Activated B cell treated with CpG ODN at 0.5 μM for 24 hours (primary cell): ENCODE results near the gene CX3CR1. TPM values are rescaled to one million over a fixed set of nuclear protein-coding genes. Genes with fewer than 3 reads are reported as not detected.

Experiments used
- ATAC-seq: fragments of 200-7000 bp; cut with Tn5 transposase; one replicate; pipeline ENCODE4 v1.10.0; 2021; ENCODE audit warnings: low read depth, mild to moderate bottlenecking, moderate library complexity
- CTCF ChIA-PET: fragments of 350-600 bp; sonication (Branson Sonifier 250); formaldehyde crosslinking; loops from one replicate; lab custom pipeline; 2021; ENCODE audit warnings: antibody characterized with exemption; lab: Charles Lee
- POLR2A ChIA-PET: fragments of 350-600 bp; sonication (Branson Sonifier 250); formaldehyde crosslinking; loops from one replicate; lab custom pipeline; 2021; ENCODE audit warnings: antibody characterized with exemption; lab: Charles Lee
- DNase-seq: peaks from one replicate; pipeline ENCODE4 v3.0.0; 2022
- H3K27ac Mint-ChIP-seq: one replicate; pipeline ENCODE4 v1.8.0; 2020; ENCODE audit warnings: mixed read lengths
- H3K27me3 Mint-ChIP-seq: one replicate; pipeline ENCODE4 v1.8.0; 2021; ENCODE audit warnings: mixed read lengths
- H3K36me3 Mint-ChIP-seq: one replicate; pipeline ENCODE4 v1.8.0; 2021; ENCODE audit warnings: low read depth, mixed read lengths
- H3K4me1 Mint-ChIP-seq: one replicate; pipeline ENCODE4 v1.8.0; 2021; ENCODE audit warnings: mixed read lengths
- H3K4me3 Mint-ChIP-seq: one replicate; pipeline ENCODE4 v1.8.0; 2020; ENCODE audit warnings: mild to moderate bottlenecking, mixed read lengths
- H3K9me3 Mint-ChIP-seq: one replicate; pipeline ENCODE4 v1.8.0; 2020; ENCODE audit warnings: mixed read lengths
- CTCF ChIP-seq: fragments of 200-600 bp; IDR thresholded peaks from one replicate; pipeline ENCODE4 v1.8.0; 2022; ENCODE audit warnings: antibody characterized with exemption, mild to moderate bottlenecking
- intact Hi-C: fragments of 100-400 bp; cut with micrococcal nuclease; formaldehyde crosslinking; loops from one replicate; pipeline ENCODE4 v1.15.1; 2024
- total RNA-seq: library from RNA; stranded (reverse); gene quantifications from 2 replicates; pipeline ENCODE4 v1.2.3, GENCODE V29; 2022

CX3CR1 gene
- total RNA-seq, 1 donor from 2014 or later, result 0.38 TPM

DNA sequence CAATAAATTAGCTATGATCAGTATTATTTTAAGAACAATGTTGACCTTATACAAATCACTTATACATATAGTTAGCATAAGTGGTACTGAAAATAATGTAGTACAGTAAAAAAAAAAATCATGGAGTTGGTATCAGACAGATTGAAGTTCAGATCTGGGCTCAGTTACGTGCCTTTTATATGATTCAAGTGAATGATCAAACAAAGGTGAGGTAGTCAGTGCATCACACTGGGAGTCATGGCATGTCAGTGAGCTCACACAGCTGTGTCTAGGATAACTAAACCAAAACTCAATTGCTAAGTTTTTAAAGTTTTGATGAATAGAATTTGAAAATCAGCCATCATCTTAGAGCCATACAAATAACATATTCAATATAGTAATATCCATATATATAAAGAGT is 38.5 kb upstream of the CX3CR1 start:
- DNase-seq (no peak), ATAC-seq (no peak)
- POLR2A ChIA-PET, result no interaction called here
- Mint-ChIP-seq H3K9me3 (peaks cover 10% of the 10 kb centered on the region), H3K27ac (no peak overlapping the region), H3K27me3 (peaks cover 2% of the 10 kb centered on the region), H3K4me3 (no peak overlapping the region), H3K4me1 (no peaks in the 10 kb centered on the region), H3K36me3 (peaks cover 2% of the 10 kb centered on the region)
- CTCF ChIA-PET, result no interaction called here
- intact Hi-C loops, result no loop called here
- no peak for TF ChIP-seq CTCF

DNA sequence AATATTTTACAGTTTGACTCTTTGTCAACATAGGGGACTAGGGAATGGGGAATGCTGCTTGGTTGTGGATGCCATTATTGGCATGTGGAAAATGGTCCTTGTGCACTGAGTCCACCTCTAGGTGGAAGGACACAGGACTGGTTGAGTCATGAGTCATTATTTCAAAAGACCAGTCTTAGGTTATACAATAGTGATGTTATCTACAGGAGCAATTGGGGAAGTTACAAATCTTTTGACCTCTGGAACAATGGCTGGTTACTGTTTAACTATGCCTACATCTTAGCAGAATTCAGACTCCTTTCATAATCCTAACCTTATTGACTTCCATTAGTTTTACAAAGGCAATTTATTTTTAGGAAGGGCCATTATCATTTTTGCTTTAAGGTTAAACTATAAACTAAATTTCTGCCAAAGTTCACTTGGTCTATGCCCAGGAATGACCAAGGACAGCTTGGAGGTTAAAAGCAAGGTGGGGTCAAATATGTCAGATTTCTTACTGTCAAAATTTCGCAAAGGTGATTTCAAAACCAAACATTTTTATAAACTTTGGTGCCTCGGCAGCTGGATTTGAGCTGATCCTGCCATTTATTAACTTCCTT is 37.8 kb upstream of the CX3CR1 start:
- ATAC-seq (no peak), DNase-seq (no peak)
- peaks cover 2% of the 10 kb centered on the region for H3K36me3 Mint-ChIP-seq
- peaks cover 2% of the 10 kb centered on the region for H3K27me3 Mint-ChIP-seq
- H3K27ac Mint-ChIP-seq, result no peak overlapping the region
- intact Hi-C loops, result no loop called here
- CTCF ChIA-PET, result no interaction called here
- peaks cover 10% of the 10 kb centered on the region for H3K9me3 Mint-ChIP-seq
- POLR2A ChIA-PET, result no interaction called here
- no peak for TF ChIP-seq CTCF
- H3K4me1 Mint-ChIP-seq, result no peaks in the 10 kb centered on the region
- no peak overlapping the region for H3K4me3 Mint-ChIP-seq

- TF ChIP-seq CTCF, result no peak
- H3K9me3 Mint-ChIP-seq, result peaks cover 12% of the 10 kb centered on the region
- DNase-seq (no peak), ATAC-seq (no peak)
- peaks cover 2% of the 10 kb centered on the region for H3K36me3 Mint-ChIP-seq
- H3K4me3 Mint-ChIP-seq, result no peak overlapping the region
- H3K27me3 Mint-ChIP-seq, result peaks cover 2% of the 10 kb centered on the region
- CTCF ChIA-PET, result no interaction called here
- no peaks in the 10 kb centered on the region for H3K4me1 Mint-ChIP-seq
- H3K27ac Mint-ChIP-seq, result no peak overlapping the region
- POLR2A ChIA-PET, result no interaction called here
- intact Hi-C loops, result no loop called here
Measured at GRCh38 chr3:39315420-39315819, 35.6 kb upstream of the CX3CR1 start.

DNA sequence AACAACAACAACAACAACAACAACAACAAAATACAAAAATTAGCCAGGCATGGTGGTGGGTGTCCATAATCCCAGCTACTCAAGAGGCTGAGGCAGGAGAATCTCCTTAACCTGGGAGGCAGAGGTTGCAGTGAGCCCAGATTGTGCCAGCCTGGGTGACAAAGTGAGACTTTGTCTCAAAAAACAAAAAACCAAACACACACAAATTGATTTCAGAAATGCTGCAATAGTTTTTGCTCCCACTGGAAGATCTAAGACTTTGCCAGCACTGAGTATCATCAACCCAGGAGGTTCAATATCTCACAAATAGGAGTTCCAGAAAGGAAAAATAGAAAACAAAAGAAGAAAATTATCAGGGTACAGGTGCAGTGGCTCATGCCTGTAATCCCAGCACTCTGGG is 33.5 kb upstream of the CX3CR1 start:
- ChIA-PET POLR2A (no interaction called here), CTCF (no interaction called here)
- no peak for DNase-seq
- intact Hi-C loops, result no loop called here
- no peaks in the 10 kb centered on the region for H3K4me1 Mint-ChIP-seq
- peaks cover 2% of the 10 kb centered on the region for H3K36me3 Mint-ChIP-seq
- ATAC-seq, result no peak
- peaks cover 2% of the 10 kb centered on the region for H3K27me3 Mint-ChIP-seq
- TF ChIP-seq CTCF, result no peak
- peaks cover 9% of the 10 kb centered on the region for H3K9me3 Mint-ChIP-seq
- no peak overlapping the region for H3K4me3 Mint-ChIP-seq
- H3K27ac Mint-ChIP-seq, result no peak overlapping the region

DNA sequence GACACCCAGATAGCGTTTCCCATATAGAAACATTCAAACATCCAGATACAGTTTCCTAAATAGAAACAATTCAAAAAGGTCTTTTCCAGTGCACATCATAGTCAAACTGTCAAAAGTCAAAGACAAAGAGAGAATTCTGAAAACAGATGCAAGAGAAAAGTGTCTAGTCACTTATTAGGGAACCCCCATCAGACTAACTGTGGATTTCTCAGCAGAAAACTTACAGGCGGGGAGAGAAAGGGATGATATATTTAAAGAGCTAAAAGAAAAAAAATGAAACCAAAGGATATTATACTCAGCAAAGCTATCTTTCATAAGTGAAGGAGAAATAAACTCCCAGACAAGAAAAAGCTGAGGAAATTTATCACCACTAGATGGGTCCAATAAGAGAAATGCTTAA is 22.3 kb upstream of the CX3CR1 start:
- POLR2A ChIA-PET, result no interaction called here

More for the DNA sequence above, 22.3 kb upstream of the CX3CR1 start:
- peaks cover 53% of the 10 kb centered on the region for H3K9me3 Mint-ChIP-seq
- intact Hi-C loops, result no loop called here
- H3K4me1 Mint-ChIP-seq, result no peaks in the 10 kb centered on the region
- H3K27me3 Mint-ChIP-seq, result peaks cover 40% of the 10 kb centered on the region
- H3K4me3 Mint-ChIP-seq, result no peak overlapping the region
- peaks cover 18% of the 10 kb centered on the region for H3K36me3 Mint-ChIP-seq
- DNase-seq (no peak), ATAC-seq (no peak)
- TF ChIP-seq CTCF, result no peak
- CTCF ChIA-PET, result interaction anchor here (1.0 kb wide), 1 partner anchor 118 kb away, joined by 3 read pairs; no protein-coding TSS in a partner anchor
- H3K27ac Mint-ChIP-seq, result no peak overlapping the region
